Breast epithelium (tissue), 3 donors: ENCODE results near the gene MTERF2.

Source experiments
- POLR2A ChIP-seq: fragments of 450-650 bp; IDR thresholded peaks from one replicate; pipeline ENCODE4 v1.6.1; 2016; ENCODE audit warnings: antibody characterized with exemption, mild to moderate bottlenecking, moderate library complexity
- TF ChIP-seq, protein P1 (sequence below), 3 donors: fragments of 450-650 bp; IDR thresholded peaks; one replicate each; pipeline ENCODE4 v1.5.1; 2016 to 2017; ENCODE audit warnings: antibody characterized with exemption in 3 of 3, mild to moderate bottlenecking in 3 of 3, moderate library complexity in 3 of 3

DNA sequence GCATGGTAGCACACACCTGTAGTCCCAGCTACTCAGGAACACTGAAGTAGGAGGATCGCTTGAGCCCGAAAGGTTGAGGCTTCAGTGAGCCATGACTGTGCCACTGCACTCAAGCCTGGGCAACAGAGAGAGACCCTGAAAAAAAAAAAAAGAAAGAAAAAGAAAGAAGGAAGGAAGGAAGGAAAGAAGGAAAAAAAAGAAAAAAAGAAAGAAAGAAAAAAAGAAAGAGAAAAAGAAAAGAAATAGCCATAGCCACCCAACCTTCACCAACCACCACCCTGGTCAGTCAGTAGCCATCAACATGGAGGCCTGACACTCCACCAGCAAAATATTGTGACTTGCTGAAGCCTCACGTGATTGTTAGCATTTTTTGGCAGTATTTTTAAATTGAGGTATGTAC is 52.7 kb downstream of the MTERF2 start:
- TF ChIP-seq POLR2A, result no peak
- TF ChIP-seq, protein P1, sequence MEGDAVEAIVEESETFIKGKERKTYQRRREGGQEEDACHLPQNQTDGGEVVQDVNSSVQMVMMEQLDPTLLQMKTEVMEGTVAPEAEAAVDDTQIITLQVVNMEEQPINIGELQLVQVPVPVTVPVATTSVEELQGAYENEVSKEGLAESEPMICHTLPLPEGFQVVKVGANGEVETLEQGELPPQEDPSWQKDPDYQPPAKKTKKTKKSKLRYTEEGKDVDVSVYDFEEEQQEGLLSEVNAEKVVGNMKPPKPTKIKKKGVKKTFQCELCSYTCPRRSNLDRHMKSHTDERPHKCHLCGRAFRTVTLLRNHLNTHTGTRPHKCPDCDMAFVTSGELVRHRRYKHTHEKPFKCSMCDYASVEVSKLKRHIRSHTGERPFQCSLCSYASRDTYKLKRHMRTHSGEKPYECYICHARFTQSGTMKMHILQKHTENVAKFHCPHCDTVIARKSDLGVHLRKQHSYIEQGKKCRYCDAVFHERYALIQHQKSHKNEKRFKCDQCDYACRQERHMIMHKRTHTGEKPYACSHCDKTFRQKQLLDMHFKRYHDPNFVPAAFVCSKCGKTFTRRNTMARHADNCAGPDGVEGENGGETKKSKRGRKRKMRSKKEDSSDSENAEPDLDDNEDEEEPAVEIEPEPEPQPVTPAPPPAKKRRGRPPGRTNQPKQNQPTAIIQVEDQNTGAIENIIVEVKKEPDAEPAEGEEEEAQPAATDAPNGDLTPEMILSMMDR (IDR thresholded peaks at IDR 0.05), result no peak
